GM23338 (cell line): ENCODE data around the gene AFF3. TPM values are rescaled to one million over a fixed set of nuclear protein-coding genes. Genes with fewer than 3 reads are reported as not detected.

Experiments used
- ATAC-seq: fragments of 200-7000 bp; cut with Tn5 transposase; 3 replicates; pipeline ENCODE4 v1.9.1; 2020
- DNase-seq: peaks from one replicate; pipeline ENCODE4 v3.0.0-alpha.2; 2015; ENCODE audit warnings: low spot score
- H2AFZ ChIP-seq: fragments of 200-600 bp; sonication (generic); 2 replicates; pipeline ENCODE4 v1.8.0; 2016; ENCODE audit warnings: antibody characterized with exemption, mild to moderate bottlenecking, moderate library complexity
- H3F3A ChIP-seq: fragments of 200-600 bp; sonication (generic); replicated peaks from 2 replicates; pipeline ENCODE4 v1.8.0; 2017; ENCODE audit warnings: antibody characterized with exemption, mixed run types, low read depth
- H3K27ac ChIP-seq: fragments of 200-600 bp; sonication (generic); 2 replicates; pipeline ENCODE4 v1.6.1; 2016; ENCODE audit warnings: low read depth
- H3K27me3 ChIP-seq: fragments of 200-600 bp; sonication (generic); 2 replicates; pipeline ENCODE4 v1.8.0; 2016; ENCODE audit warnings: mild to moderate bottlenecking, mixed run types, moderate library complexity; ENCODE audit not compliant: insufficient read depth
- H3K36me3 ChIP-seq: fragments of 200-600 bp; sonication (generic); 2 replicates; pipeline ENCODE4 v1.8.0; 2016; ENCODE audit warnings: mild to moderate bottlenecking; ENCODE audit not compliant: insufficient read depth
- H3K4me1 ChIP-seq: fragments of 200-600 bp; sonication (generic); 2 replicates; pipeline ENCODE4 v1.8.0; 2016; ENCODE audit warnings: mild to moderate bottlenecking, moderate library complexity; ENCODE audit not compliant: insufficient read depth
- H3K4me2 ChIP-seq: fragments of 200-600 bp; sonication (generic); 2 replicates; pipeline ENCODE4 v1.7.1; 2017; ENCODE audit warnings: mixed run types
- H3K4me3 ChIP-seq: fragments of 200-600 bp; sonication (generic); 2 replicates; pipeline ENCODE4 v1.6.1; 2016; ENCODE audit warnings: mixed run types
- H3K79me2 ChIP-seq: fragments of 200-600 bp; sonication (generic); replicated peaks from 2 replicates; pipeline ENCODE4 v1.8.0; 2017; ENCODE audit warnings: mild to moderate bottlenecking; ENCODE audit not compliant: insufficient read depth
- H3K9me2 ChIP-seq: fragments of 200-600 bp; sonication (generic); 2 replicates; pipeline ENCODE4 v1.8.0; 2017; ENCODE audit not compliant: insufficient read depth
- H4K20me1 ChIP-seq: fragments of 200-600 bp; sonication (generic); replicated peaks from 2 replicates; pipeline ENCODE4 v1.8.0; 2017; ENCODE audit warnings: mild to moderate bottlenecking; ENCODE audit not compliant: insufficient read depth
- H3K27ac Mint-ChIP-seq: 2 replicates; pipeline ENCODE4 v1.8.0; 2020; ENCODE audit warnings: inconsistent platforms, mild to moderate bottlenecking, moderate library complexity, mixed read lengths
- H3K27me3 Mint-ChIP-seq: 3 replicates; pipeline ENCODE4 v1.8.0; 2022; ENCODE audit warnings: low read depth, mild to moderate bottlenecking, moderate library complexity, mixed read lengths, inconsistent platforms; ENCODE audit not compliant: insufficient read depth, poor library complexity
- H3K36me3 Mint-ChIP-seq: 3 replicates; pipeline ENCODE4 v1.8.0; 2021; ENCODE audit warnings: low read depth, mild to moderate bottlenecking, inconsistent platforms, moderate library complexity, mixed read lengths
- H3K4me1 Mint-ChIP-seq: 3 replicates; pipeline ENCODE4 v1.8.0; 2020; ENCODE audit warnings: mild to moderate bottlenecking, inconsistent platforms, mixed read lengths
- H3K4me3 Mint-ChIP-seq: 3 replicates; pipeline ENCODE4 v1.8.0; 2021; ENCODE audit warnings: moderate library complexity, mild to moderate bottlenecking, inconsistent platforms, mixed read lengths
- H3K9me3 Mint-ChIP-seq: 3 replicates; pipeline ENCODE4 v1.8.0; 2020; ENCODE audit warnings: moderate library complexity, mild to moderate bottlenecking, inconsistent platforms, mixed read lengths
- CREB1 ChIP-seq: fragments of 250-450 bp; sonication (Bioruptor Pico); IDR thresholded peaks from 2 replicates; pipeline ENCODE4 v1.5.0; 2020; ENCODE audit warnings: low read depth, mild to moderate bottlenecking, moderate library complexity
- EZH2 ChIP-seq: fragments of 200-600 bp; sonication (generic); IDR thresholded peaks from one replicate; pipeline ENCODE4 v1.8.0; 2017; ENCODE audit warnings: antibody characterized with exemption, mild to moderate bottlenecking, low read depth; ENCODE audit not compliant: unreplicated experiment
- EZH2phosphoT487 ChIP-seq: fragments of 200-600 bp; sonication (generic); IDR thresholded peaks from one replicate; pipeline ENCODE4 v1.8.1; 2018; ENCODE audit warnings: antibody characterized with exemption; ENCODE audit not compliant: unreplicated experiment
- JUNB ChIP-seq: IDR thresholded peaks from one replicate; pipeline ENCODE4 v1.6.1; 2016; ENCODE audit warnings: antibody characterized with exemption; ENCODE audit not compliant: unreplicated experiment
- NANOG ChIP-seq: IDR thresholded peaks from 2 replicates; pipeline ENCODE4 v1.6.1; 2016; ENCODE audit warnings: antibody characterized with exemption, borderline replicate concordance
- POLR2AphosphoS5 ChIP-seq: IDR thresholded peaks from 2 replicates; pipeline ENCODE4 v1.6.1; 2016; ENCODE audit warnings: antibody characterized with exemption, low read depth
- STAT1 ChIP-seq: IDR thresholded peaks from one replicate; pipeline ENCODE4 v1.6.1; 2016; ENCODE audit warnings: antibody characterized with exemption; ENCODE audit not compliant: unreplicated experiment
- ZNF114 ChIP-seq: fragments of 250-450 bp; sonication (Bioruptor Pico); IDR thresholded peaks from 2 replicates; pipeline ENCODE4 v1.5.0; 2020; ENCODE audit warnings: mild to moderate bottlenecking, moderate library complexity
- ZNF331 ChIP-seq: fragments of 250-450 bp; sonication (Bioruptor Pico); IDR thresholded peaks from 2 replicates; pipeline ENCODE4 v1.5.0; 2020; ENCODE audit warnings: low read depth, mild to moderate bottlenecking, moderate library complexity
- polyA plus RNA-seq: library from polyadenylated mRNA; unstranded; fragments of >200 nt; fragmentation: Nextera tagmentation; extraction: Ambion mirVana; gene quantifications from 2 replicates; pipeline ENCODE4 v1.2.1, GENCODE V29; 2016
- total RNA-seq: library from RNA; depleted of rRNA; stranded (reverse); fragments of >200 nt; shearing (Covaris generic); gene quantifications from 2 replicates; pipeline ENCODE4 v1.2.3, GENCODE V29; 2014
- TF ChIP-seq, protein P1 (sequence below): IDR thresholded peaks from 2 replicates; pipeline ENCODE4 v1.6.1; 2016; ENCODE audit warnings: antibody characterized with exemption
- TF ChIP-seq, protein P2 (sequence below), 2 experiments: fragments of 200-600 bp in 1 of 2; sonication (generic) in 1 of 2; conservative IDR thresholded peaks; 2 replicates each; pipeline versions ENCODE4 v1.5.1 to v1.6.1; 2016 to 2017; ENCODE audit warnings: antibody characterized with exemption in 2 of 2, low read depth in 2 of 2, mild to moderate bottlenecking in 2 of 2, moderate library complexity in 1 of 2
- TF ChIP-seq, protein P3 (sequence below): fragments of 250-450 bp; sonication (Bioruptor Pico); IDR thresholded peaks from 2 replicates; pipeline ENCODE4 v1.5.0; 2020; ENCODE audit warnings: mild to moderate bottlenecking, moderate library complexity
- TF ChIP-seq, protein P4 (sequence below): IDR thresholded peaks from one replicate; pipeline ENCODE4 v1.6.1; 2018; ENCODE audit warnings: antibody characterized with exemption; ENCODE audit not compliant: unreplicated experiment

The AFF3 gene
- total and polyA plus RNA-seq, 2 experiments from 2014 or later = 0.73 to 1.4 TPM

DNA sequence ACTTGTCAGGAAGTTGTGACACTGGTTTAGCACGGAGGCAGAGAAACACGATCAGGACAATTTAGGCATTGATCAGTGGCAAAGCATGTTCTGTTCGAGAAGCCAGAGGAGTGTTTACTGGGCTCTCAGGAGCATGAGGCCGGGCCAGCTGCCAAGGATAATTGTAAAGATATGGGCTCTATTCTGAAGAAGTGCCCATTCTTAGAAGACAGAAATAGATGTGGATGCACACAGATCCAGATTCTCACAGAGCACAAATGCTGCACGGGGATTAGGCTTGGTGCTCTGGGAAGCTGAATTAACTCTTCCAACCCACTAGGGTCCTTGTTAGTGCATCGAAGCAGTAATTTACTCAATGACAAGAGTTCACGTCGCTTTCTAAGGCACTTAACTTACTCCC lies 16.2 kb downstream of the AFF3 start:
- no peaks in the 10 kb centered on the region for H3K9me3 Mint-ChIP-seq
- H3K4me1 ChIP-seq = no peaks in the 10 kb centered on the region
- DNase-seq (no peak), ATAC-seq (no peak)
- H3K9me2 ChIP-seq = no peaks in the 10 kb centered on the region
- no peak overlapping the region for H3K4me3 Mint-ChIP-seq
- H3K27ac Mint-ChIP-seq = no peak overlapping the region
- no peaks in the 10 kb centered on the region for H3K36me3 Mint-ChIP-seq
- no peak overlapping the region for H3K27ac ChIP-seq
- no peaks in the 10 kb centered on the region for H3K36me3 ChIP-seq
- no peaks in the 10 kb centered on the region for H3K4me1 Mint-ChIP-seq
- no peaks in the 10 kb centered on the region for H3F3A ChIP-seq
- no peaks in the 10 kb centered on the region for H4K20me1 ChIP-seq
- H3K27me3 Mint-ChIP-seq = peaks cover 18% of the 10 kb centered on the region
- no peak overlapping the region for H3K4me2 ChIP-seq
- H3K4me3 ChIP-seq = no peak overlapping the region
- H2AFZ ChIP-seq = no peak overlapping the region
- TF ChIP-seq, protein P1, sequence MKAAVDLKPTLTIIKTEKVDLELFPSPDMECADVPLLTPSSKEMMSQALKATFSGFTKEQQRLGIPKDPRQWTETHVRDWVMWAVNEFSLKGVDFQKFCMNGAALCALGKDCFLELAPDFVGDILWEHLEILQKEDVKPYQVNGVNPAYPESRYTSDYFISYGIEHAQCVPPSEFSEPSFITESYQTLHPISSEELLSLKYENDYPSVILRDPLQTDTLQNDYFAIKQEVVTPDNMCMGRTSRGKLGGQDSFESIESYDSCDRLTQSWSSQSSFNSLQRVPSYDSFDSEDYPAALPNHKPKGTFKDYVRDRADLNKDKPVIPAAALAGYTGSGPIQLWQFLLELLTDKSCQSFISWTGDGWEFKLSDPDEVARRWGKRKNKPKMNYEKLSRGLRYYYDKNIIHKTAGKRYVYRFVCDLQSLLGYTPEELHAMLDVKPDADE = no peak
- TF ChIP-seq CREB1 (CRISPR knock-in tag) (no peak), ZNF331 (CRISPR knock-in tag) (no peak), JUNB (no peak), EZH2 (no peak), EZH2phosphoT487 (no peak), NANOG (no peak), ZNF114 (CRISPR knock-in tag) (no peak), STAT1 (no peak), POLR2AphosphoS5 (no peak)
- TF ChIP-seq, protein P2, sequence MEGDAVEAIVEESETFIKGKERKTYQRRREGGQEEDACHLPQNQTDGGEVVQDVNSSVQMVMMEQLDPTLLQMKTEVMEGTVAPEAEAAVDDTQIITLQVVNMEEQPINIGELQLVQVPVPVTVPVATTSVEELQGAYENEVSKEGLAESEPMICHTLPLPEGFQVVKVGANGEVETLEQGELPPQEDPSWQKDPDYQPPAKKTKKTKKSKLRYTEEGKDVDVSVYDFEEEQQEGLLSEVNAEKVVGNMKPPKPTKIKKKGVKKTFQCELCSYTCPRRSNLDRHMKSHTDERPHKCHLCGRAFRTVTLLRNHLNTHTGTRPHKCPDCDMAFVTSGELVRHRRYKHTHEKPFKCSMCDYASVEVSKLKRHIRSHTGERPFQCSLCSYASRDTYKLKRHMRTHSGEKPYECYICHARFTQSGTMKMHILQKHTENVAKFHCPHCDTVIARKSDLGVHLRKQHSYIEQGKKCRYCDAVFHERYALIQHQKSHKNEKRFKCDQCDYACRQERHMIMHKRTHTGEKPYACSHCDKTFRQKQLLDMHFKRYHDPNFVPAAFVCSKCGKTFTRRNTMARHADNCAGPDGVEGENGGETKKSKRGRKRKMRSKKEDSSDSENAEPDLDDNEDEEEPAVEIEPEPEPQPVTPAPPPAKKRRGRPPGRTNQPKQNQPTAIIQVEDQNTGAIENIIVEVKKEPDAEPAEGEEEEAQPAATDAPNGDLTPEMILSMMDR (conservative IDR thresholded peaks at IDR 0.05; ENCODE audit: low read depth in 2 of 2) = no peak
- TF ChIP-seq, protein P3, sequence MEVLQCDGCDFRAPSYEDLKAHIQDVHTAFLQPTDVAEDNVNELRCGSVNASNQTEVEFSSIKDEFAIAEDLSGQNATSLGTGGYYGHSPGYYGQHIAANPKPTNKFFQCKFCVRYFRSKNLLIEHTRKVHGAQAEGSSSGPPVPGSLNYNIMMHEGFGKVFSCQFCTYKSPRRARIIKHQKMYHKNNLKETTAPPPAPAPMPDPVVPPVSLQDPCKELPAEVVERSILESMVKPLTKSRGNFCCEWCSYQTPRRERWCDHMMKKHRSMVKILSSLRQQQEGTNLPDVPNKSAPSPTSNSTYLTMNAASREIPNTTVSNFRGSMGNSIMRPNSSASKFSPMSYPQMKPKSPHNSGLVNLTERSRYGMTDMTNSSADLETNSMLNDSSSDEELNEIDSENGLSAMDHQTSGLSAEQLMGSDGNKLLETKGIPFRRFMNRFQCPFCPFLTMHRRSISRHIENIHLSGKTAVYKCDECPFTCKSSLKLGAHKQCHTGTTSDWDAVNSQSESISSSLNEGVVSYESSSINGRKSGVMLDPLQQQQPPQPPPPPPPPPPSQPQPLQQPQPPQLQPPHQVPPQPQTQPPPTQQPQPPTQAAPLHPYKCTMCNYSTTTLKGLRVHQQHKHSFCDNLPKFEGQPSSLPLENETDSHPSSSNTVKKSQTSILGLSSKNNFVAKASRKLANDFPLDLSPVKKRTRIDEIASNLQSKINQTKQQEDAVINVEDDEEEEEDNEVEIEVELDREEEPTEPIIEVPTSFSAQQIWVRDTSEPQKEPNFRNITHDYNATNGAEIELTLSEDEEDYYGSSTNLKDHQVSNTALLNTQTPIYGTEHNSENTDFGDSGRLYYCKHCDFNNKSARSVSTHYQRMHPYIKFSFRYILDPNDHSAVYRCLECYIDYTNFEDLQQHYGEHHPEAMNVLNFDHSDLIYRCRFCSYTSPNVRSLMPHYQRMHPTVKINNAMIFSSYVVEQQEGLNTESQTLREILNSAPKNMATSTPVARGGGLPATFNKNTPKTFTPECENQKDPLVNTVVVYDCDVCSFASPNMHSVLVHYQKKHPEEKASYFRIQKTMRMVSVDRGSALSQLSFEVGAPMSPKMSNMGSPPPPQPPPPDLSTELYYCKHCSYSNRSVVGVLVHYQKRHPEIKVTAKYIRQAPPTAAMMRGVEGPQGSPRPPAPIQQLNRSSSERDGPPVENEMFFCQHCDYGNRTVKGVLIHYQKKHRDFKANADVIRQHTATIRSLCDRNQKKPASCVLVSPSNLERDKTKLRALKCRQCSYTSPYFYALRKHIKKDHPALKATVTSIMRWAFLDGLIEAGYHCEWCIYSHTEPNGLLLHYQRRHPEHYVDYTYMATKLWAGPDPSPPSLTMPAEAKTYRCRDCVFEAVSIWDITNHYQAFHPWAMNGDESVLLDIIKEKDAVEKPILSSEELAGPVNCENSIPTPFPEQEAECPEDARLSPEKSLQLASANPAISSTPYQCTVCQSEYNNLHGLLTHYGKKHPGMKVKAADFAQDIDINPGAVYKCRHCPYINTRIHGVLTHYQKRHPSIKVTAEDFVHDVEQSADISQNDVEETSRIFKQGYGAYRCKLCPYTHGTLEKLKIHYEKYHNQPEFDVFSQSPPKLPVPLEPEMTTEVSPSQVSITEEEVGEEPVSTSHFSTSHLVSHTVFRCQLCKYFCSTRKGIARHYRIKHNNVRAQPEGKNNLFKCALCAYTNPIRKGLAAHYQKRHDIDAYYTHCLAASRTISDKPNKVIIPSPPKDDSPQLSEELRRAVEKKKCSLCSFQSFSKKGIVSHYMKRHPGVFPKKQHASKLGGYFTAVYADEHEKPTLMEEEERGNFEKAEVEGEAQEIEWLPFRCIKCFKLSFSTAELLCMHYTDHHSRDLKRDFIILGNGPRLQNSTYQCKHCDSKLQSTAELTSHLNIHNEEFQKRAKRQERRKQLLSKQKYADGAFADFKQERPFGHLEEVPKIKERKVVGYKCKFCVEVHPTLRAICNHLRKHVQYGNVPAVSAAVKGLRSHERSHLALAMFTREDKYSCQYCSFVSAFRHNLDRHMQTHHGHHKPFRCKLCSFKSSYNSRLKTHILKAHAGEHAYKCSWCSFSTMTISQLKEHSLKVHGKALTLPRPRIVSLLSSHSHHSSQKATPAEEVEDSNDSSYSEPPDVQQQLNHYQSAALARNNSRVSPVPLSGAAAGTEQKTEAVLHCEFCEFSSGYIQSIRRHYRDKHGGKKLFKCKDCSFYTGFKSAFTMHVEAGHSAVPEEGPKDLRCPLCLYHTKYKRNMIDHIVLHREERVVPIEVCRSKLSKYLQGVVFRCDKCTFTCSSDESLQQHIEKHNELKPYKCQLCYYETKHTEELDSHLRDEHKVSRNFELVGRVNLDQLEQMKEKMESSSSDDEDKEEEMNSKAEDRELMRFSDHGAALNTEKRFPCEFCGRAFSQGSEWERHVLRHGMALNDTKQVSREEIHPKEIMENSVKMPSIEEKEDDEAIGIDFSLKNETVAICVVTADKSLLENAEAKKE (CRISPR knock-in tag) = no peak
- TF ChIP-seq, protein P4, sequence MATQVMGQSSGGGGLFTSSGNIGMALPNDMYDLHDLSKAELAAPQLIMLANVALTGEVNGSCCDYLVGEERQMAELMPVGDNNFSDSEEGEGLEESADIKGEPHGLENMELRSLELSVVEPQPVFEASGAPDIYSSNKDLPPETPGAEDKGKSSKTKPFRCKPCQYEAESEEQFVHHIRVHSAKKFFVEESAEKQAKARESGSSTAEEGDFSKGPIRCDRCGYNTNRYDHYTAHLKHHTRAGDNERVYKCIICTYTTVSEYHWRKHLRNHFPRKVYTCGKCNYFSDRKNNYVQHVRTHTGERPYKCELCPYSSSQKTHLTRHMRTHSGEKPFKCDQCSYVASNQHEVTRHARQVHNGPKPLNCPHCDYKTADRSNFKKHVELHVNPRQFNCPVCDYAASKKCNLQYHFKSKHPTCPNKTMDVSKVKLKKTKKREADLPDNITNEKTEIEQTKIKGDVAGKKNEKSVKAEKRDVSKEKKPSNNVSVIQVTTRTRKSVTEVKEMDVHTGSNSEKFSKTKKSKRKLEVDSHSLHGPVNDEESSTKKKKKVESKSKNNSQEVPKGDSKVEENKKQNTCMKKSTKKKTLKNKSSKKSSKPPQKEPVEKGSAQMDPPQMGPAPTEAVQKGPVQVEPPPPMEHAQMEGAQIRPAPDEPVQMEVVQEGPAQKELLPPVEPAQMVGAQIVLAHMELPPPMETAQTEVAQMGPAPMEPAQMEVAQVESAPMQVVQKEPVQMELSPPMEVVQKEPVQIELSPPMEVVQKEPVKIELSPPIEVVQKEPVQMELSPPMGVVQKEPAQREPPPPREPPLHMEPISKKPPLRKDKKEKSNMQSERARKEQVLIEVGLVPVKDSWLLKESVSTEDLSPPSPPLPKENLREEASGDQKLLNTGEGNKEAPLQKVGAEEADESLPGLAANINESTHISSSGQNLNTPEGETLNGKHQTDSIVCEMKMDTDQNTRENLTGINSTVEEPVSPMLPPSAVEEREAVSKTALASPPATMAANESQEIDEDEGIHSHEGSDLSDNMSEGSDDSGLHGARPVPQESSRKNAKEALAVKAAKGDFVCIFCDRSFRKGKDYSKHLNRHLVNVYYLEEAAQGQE = no peak
- peaks cover 30% of the 10 kb centered on the region for H3K27me3 ChIP-seq
- no peaks in the 10 kb centered on the region for H3K79me2 ChIP-seq
